GM12878 (cell line): ENCODE data around the gene NOD1. TPM values are rescaled to one million over a fixed set of nuclear protein-coding genes. Genes with fewer than 3 reads are reported as not detected.

ENCODE experiments used
- ATAC-seq: fragments of 200-7000 bp; cut with Tn5 transposase; 3 replicates; pipeline ENCODE4 v1.9.1; 2020; ENCODE audit warnings: mild to moderate bottlenecking, moderate library complexity
- BruUV-seq: library from RNA; stranded (reverse); fragments of 400-500 nt; replicated peaks from 2 replicates; lab custom pipeline; 2021; lab: Mats Ljungman, UMichigan
- CTCF ChIA-PET: fragments of 300-600 bp; sonication (Branson Sonifier 250); formaldehyde crosslinking; extraction: SDS; loops from one replicate; lab custom pipeline; 2021; ENCODE audit warnings: inconsistent platforms; lab: Yijun Ruan, JAX
- POLR2A ChIA-PET: fragments of 350-600 bp; formaldehyde crosslinking; extraction: SDS; loops from one replicate; lab custom pipeline; 2021; ENCODE audit warnings: inconsistent platforms; lab: Charles Lee
- RAD21 ChIA-PET: fragments of 300-600 bp; sonication (Branson Sonifier 250); formaldehyde crosslinking; loops from one replicate; lab custom pipeline; 2023; ENCODE audit warnings: antibody characterized with exemption; ENCODE audit not compliant: unreplicated experiment; lab: Charles Lee
- SMC1A ChIA-PET: fragments of 300-600 bp; sonication (Branson Sonifier 250); formaldehyde crosslinking; loops from one replicate; lab custom pipeline; 2023; ENCODE audit not compliant: unreplicated experiment, uncharacterized antibody; lab: Charles Lee
- DNase-seq: peaks from one replicate; pipeline ENCODE4 v3.0.0-alpha.2; 2011; ENCODE audit warnings: low read depth, low spot score
- FAIRE-seq: peaks from 3 replicates; lab custom pipeline; 2011; peaks lifted over from hg19 to GRCh38; lab: Jason Lieb, UNC
- H2AFZ ChIP-seq: 2 replicates; pipeline ENCODE4 v1.6.0; 2011; ENCODE audit warnings: low read depth, low read length, control low read depth; ENCODE audit not compliant: control insufficient read depth
- H3K27ac ChIP-seq: 2 replicates; pipeline ENCODE4 v1.5.1; 2011; ENCODE audit warnings: control low read depth; ENCODE audit not compliant: control insufficient read depth, insufficient read depth
- H3K27me3 ChIP-seq, 2 experiments: replicated peaks in 1 of 2; 2 replicates each; pipeline versions ENCODE4 v1.6.0 to v1.6.1; 2011; ENCODE audit warnings: low read length in 1 of 2; ENCODE audit not compliant: control insufficient read depth in 2 of 2, insufficient read depth in 2 of 2
- H3K36me3 ChIP-seq, 2 experiments: 2 replicates each; pipeline ENCODE4 v1.5.1; 2011; ENCODE audit warnings: low read length in 1 of 2; ENCODE audit not compliant: control insufficient read depth in 2 of 2, insufficient read depth in 2 of 2
- H3K4me1 ChIP-seq: 2 replicates; pipeline ENCODE4 v1.6.1; 2011; ENCODE audit warnings: mild to moderate bottlenecking, low read length, moderate library complexity, mixed read lengths; ENCODE audit not compliant: control insufficient read depth, insufficient read depth
- H3K4me2 ChIP-seq: 2 replicates; pipeline ENCODE4 v1.6.0; 2011; ENCODE audit warnings: control low read depth; ENCODE audit not compliant: control insufficient read depth, insufficient read depth
- H3K4me3 ChIP-seq: fragments of 200-600 bp; sonication (generic); 2 replicates; pipeline ENCODE4 v1.5.1; 2016
- H3K79me2 ChIP-seq: 2 replicates; pipeline ENCODE4 v1.6.0; 2011; ENCODE audit warnings: low read length; ENCODE audit not compliant: control insufficient read depth, insufficient read depth
- H3K9ac ChIP-seq: 2 replicates; pipeline ENCODE4 v1.8.0; 2011; ENCODE audit warnings: low read length, control low read depth, mixed read lengths; ENCODE audit not compliant: control insufficient read depth, insufficient read depth
- H3K9me3 ChIP-seq: replicated peaks from 3 replicates; pipeline ENCODE4 v1.5.1; 2011; ENCODE audit warnings: mild to moderate bottlenecking, low read length; ENCODE audit not compliant: control insufficient read depth, insufficient read depth
- H4K20me1 ChIP-seq: 2 replicates; pipeline ENCODE4 v1.6.0; 2011; ENCODE audit not compliant: control insufficient read depth, insufficient read depth
- CHD2 ChIP-seq: IDR thresholded peaks from 2 replicates; pipeline ENCODE4 v1.6.1; 2011; ENCODE audit warnings: low read depth, low read length, improper control_type of control experiment, borderline replicate concordance
- ELK1 ChIP-seq: IDR thresholded peaks from 2 replicates; pipeline ENCODE4 v1.6.1; 2012; ENCODE audit warnings: low read depth, low read length, improper control_type of control experiment
- FOS ChIP-seq: IDR thresholded peaks from 3 replicates; pipeline ENCODE4 v1.6.1; 2011; ENCODE audit warnings: borderline replicate concordance; ENCODE audit not compliant: insufficient read length; ENCODE audit errors: extremely low read depth
- FOXM1 ChIP-seq: IDR thresholded peaks from 2 replicates; pipeline ENCODE4 v1.6.1; 2012; ENCODE audit warnings: low read depth, mild to moderate bottlenecking, inconsistent platforms, low read length, moderate library complexity
- IKZF2 ChIP-seq, 2 experiments: fragments of 450-650 bp; IDR thresholded peaks; 2 replicates each; pipeline ENCODE4 v1.6.1; 2017; ENCODE audit warnings: mild to moderate bottlenecking in 2 of 2, moderate library complexity in 2 of 2
- NR2F1 ChIP-seq: fragments of 450-650 bp; conservative IDR thresholded peaks from 2 replicates; pipeline ENCODE4 v1.6.1; 2017; ENCODE audit warnings: mild to moderate bottlenecking
- RAD51 ChIP-seq: fragments of 450-650 bp; IDR thresholded peaks from 2 replicates; pipeline ENCODE4 v1.6.1; 2016; ENCODE audit warnings: moderate library complexity, mild to moderate bottlenecking, inconsistent platforms
- YY1 ChIP-seq: IDR thresholded peaks from 2 replicates; pipeline ENCODE4 v1.6.1; 2011; ENCODE audit warnings: low read depth, mild to moderate bottlenecking, low read length
- ZBTB11 ChIP-seq: fragments of 450-650 bp; formaldehyde crosslinking; IDR thresholded peaks from 2 replicates; pipeline ENCODE4 v1.5.0; 2022; ENCODE audit warnings: mild to moderate bottlenecking, missing genetic modification characterization
- WGBS: methylation state at CpG from one replicate; pipeline ENCODE4 v1.1.6; 2016; ENCODE audit warnings: low lambda C conversion rate; ENCODE audit not compliant: insufficient replicate concordance, insufficient coverage; ENCODE audit errors: missing lambda C conversion rate; 5-methylcytosine and 5-hydroxymethylcytosine counted together
- in situ Hi-C: fragments of 300-500 bp; cut with MboI; formaldehyde crosslinking; loops from 9 replicates; pipeline ENCODE4 v1.14.3; 2018; ENCODE audit warnings: mixed read lengths
- intact Hi-C: fragments of 100-400 bp; cut with micrococcal nuclease; formaldehyde crosslinking; loops from one replicate; pipeline ENCODE4 v1.14.2; 2022; ENCODE audit not compliant: unreplicated experiment
- polyA plus RNA-seq, 11 experiments: library from polyadenylated mRNA; depleted of rRNA in 4 of 11; unstranded in 6 of 11; stranded (reverse) in 5 of 11; fragments of >200 nt; fragmentation: Nextera tagmentation in 4 of 11; fragmentation: Illumina TruSeq in 1 of 11; extraction: Ambion mirVana in 4 of 11; extraction: Trizol in 1 of 11; gene quantifications; 1 replicate in 1 of 11; 2 replicates in 10 of 11; pipeline versions ENCODE4 v1.2.1 to v1.2.3, GENCODE V29; 2011 to 2016; ENCODE audit warnings: inconsistent platforms in 2 of 11, missing spikeins in 2 of 11, low read depth in 1 of 11
- total RNA-seq, 4 experiments: library from RNA; depleted of rRNA in 3 of 4; stranded (reverse); fragments of >200 nt in 3 of 4; fragmentation: Illumina TruSeq in 1 of 4; extraction: Trizol in 1 of 4; gene quantifications; 2 replicates each; pipeline versions ENCODE4 v1.2.1 to v1.2.3, GENCODE V29; 2013 to 2021

Gene NOD1
- total and polyA plus RNA-seq, 10 of the 15 experiments (the other 5 are each of a cell fraction or from before 2014, with no cell fraction given) = 1.8 to 14.6 (median 8.9) TPM

- in situ Hi-C loops = no loop called here
- H3K4me1 ChIP-seq = peaks cover 31% of the 10 kb centered on the region
- CTCF ChIA-PET = interaction anchor here (0.6 to 1.9 kb wide), 2 partner anchors 8 to 313 kb away, joined by 3 to 7 read pairs; no protein-coding TSS in a partner anchor
These were observed 2.0 kb downstream of the NOD1 start for GRCh38 chr7:30476459-30477145.

GRCh38 chr7:30475580-30475979 lies 3.0 kb downstream of the NOD1 start:
- intact Hi-C loops (no loop called here), in situ Hi-C loops (no loop called here)
- Histone ChIP-seq H3K4me3 (peak overlapping the region; percentile 15; the same call in 1 of the 2 replicates), H3K9me3 (no peaks in the 10 kb centered on the region; the same call in 2 of the 3 replicates), H3K9ac (peak overlapping the region; percentile 34; the same call in 1 of the 2 replicates), H2AFZ (no peak overlapping the region; the same call in 1 of the 2 replicates), H3K79me2 (peaks cover 25% of the 10 kb centered on the region), H4K20me1 (no peaks in the 10 kb centered on the region), H3K4me2 (peak overlapping the region; percentile 54), H3K4me1 (peaks cover 36% of the 10 kb centered on the region), H3K36me3 (0 out of 4 replicates have a peak, but pooled peaks cover 0 to 6% of the 10 kb centered on the region in 2 experiments), H3K27ac (peak overlapping the region; percentile 17), H3K27me3 (no peaks in the 10 kb centered on the region)
- WGBS = 34% methylated on average over 6 of the region's 6 CpGs
- SMC1A ChIA-PET = interaction anchor here (1.1 to 2.4 kb wide), 3 partner anchors 10 to 127 kb away, joined by 4 to 18 read pairs (median 4); no protein-coding TSS in a partner anchor
- FAIRE-seq = no peak
- BruUV-seq = no TSS peak
- CTCF ChIA-PET = no interaction called here
- ATAC-seq = peak; percentile 15
- POLR2A ChIA-PET = interaction anchor here (0.6 kb wide), 1 partner anchor 10 kb away, joined by 3 read pairs; no protein-coding TSS in a partner anchor
- DNase-seq = no peak
- RAD21 ChIA-PET = interaction anchor here (0.9 to 2.0 kb wide), 2 partner anchors 197 to 311 kb away, joined by 3 to 4 read pairs; no protein-coding TSS in a partner anchor
- no peak for TF ChIP-seq FOXM1
- TF ChIP-seq ZBTB11 (CRISPR knock-in tag) = no peak
- TF ChIP-seq YY1 = 0 out of 2 replicates have a peak, but pooled peaks have one; percentile 38
- peak in 1 of 2 experiments; percentile 29; a peak in 1 of 4 replicates for TF ChIP-seq IKZF2 (IDR thresholded peaks at IDR 0.05)
- TF ChIP-seq RAD51 = no peak
- TF ChIP-seq ELK1 = no peak
- TF ChIP-seq NR2F1 = peak; percentile 65
- TF ChIP-seq CHD2 = no peak

More at GRCh38 chr7:30476459-30477145, 2.0 kb downstream of the NOD1 start:
- H4K20me1 ChIP-seq = no peaks in the 10 kb centered on the region
- H3K4me3 ChIP-seq = no peak overlapping the region; the same call in 1 of the 2 replicates
- H3K36me3 ChIP-seq = 0 out of 4 replicates have a peak, but pooled peaks cover 0 to 1% of the 10 kb centered on the region in 2 experiments
- H3K27me3 ChIP-seq = no peaks in the 10 kb centered on the region
- H3K79me2 ChIP-seq = peaks cover 25% of the 10 kb centered on the region
- ChIA-PET SMC1A (interaction anchor here (1.1 to 2.4 kb wide), 3 partner anchors 11 to 128 kb away, joined by 4 to 18 read pairs (median 4); no protein-coding TSS in a partner anchor), POLR2A (interaction anchor here (0.6 kb wide), 1 partner anchor 369 kb away, joined by 3 read pairs; no protein-coding TSS in a partner anchor), RAD21 (interaction anchor here (1.3 to 2.0 kb wide), 2 partner anchors 28 to 198 kb away, joined by 3 to 4 read pairs; partner anchors contain the start of gene GGCT)
- no peak for ATAC-seq
- H3K27ac ChIP-seq = peak overlapping the region; percentile 18; the same call in 1 of the 2 replicates
- no peak for FAIRE-seq
- TF ChIP-seq FOS = no peak
- no peaks in the 10 kb centered on the region; the same call in 2 of the 3 replicates for H3K9me3 ChIP-seq
- DNase-seq = no peak
- 88% methylated on average over 10 of the region's 10 CpGs for WGBS
- H3K4me2 ChIP-seq = peak overlapping the region; percentile 81
- peak overlapping the region; percentile 15; the same call in 1 of the 2 replicates for H3K9ac ChIP-seq
- BruUV-seq = no TSS peak
- no peak overlapping the region for H2AFZ ChIP-seq
- intact Hi-C loops = no loop called here
